Rectal smooth muscle tissue (tissue), 1 donor: ENCODE measurements around the gene SLC30A5.
"Not testable (repeated sequence)": the region's sequence is repeated elsewhere in the genome, so short reads cannot be mapped to it uniquely, and the experiment has no call there.

Source experiments
- H3K27ac ChIP-seq: one replicate; pipeline ENCODE4 v1.7.0; 2013; ENCODE audit warnings: low read depth, low read length, inconsistent platforms
- H3K27me3 ChIP-seq: one replicate; pipeline ENCODE4 v1.7.0; 2013; ENCODE audit warnings: low read length; ENCODE audit not compliant: control insufficient read depth, insufficient read depth
- H3K36me3 ChIP-seq: one replicate; pipeline ENCODE4 v1.7.0; 2013; ENCODE audit warnings: low read length; ENCODE audit not compliant: control insufficient read depth, insufficient read depth
- H3K4me1 ChIP-seq: one replicate; pipeline ENCODE4 v1.7.0; 2013; ENCODE audit warnings: low read length; ENCODE audit not compliant: control insufficient read depth, insufficient read depth
- H3K4me3 ChIP-seq: one replicate; pipeline ENCODE4 v1.7.0; 2013; ENCODE audit warnings: low read length
- H3K9ac ChIP-seq: one replicate; pipeline ENCODE4 v1.7.0; 2013; ENCODE audit warnings: low read length

The SLC30A5 gene

DNA sequence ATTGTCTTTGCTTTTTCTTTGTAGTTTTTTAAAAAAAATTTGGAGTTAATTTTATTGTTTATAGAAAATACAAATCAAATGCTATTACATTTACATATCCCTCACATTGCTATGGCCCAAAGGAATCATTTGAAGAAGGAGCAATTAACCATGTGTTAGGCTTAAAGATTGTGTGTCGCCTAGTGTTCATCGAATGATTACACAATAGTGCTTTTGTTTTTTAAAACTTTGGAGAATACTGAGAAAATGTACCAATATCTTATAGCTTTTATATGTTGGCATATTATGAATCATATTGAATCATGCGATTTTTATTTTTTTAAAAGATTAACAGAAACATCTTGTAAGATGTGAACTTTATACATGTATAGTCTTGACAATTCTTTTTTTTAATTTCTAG is 21.7 kb downstream of the SLC30A5 start:
- peaks cover 9% of the 10 kb centered on the region for H3K36me3 ChIP-seq
- H3K4me1 ChIP-seq: no peaks in the 10 kb centered on the region
- no peak overlapping the region for H3K4me3 ChIP-seq
- H3K27ac ChIP-seq: no peak overlapping the region
- no peak overlapping the region for H3K9ac ChIP-seq
- no peaks in the 10 kb centered on the region for H3K27me3 ChIP-seq

DNA sequence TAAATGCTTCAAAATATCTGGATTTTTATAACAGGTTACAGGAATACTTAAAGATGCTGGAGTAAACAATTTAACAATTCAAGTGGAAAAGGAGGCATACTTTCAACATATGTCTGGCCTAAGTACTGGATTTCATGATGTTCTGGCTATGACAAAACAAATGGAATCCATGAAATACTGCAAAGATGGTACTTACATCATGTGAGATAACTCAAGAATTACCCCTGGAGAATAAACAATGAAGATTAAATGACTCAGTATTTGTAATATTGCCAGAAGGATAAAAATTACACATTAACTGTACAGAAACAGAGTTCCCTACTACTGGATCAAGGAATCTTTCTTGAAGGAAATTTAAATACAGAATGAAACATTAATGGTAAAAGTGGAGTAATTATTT is 35.6 kb downstream of the SLC30A5 start:
- Histone ChIP-seq H3K27me3 (no peaks in the 10 kb centered on the region), H3K36me3 (peaks cover 2% of the 10 kb centered on the region), H3K9ac (no peak overlapping the region), H3K27ac (no peak overlapping the region), H3K4me3 (no peak overlapping the region), H3K4me1 (no peaks in the 10 kb centered on the region)

DNA sequence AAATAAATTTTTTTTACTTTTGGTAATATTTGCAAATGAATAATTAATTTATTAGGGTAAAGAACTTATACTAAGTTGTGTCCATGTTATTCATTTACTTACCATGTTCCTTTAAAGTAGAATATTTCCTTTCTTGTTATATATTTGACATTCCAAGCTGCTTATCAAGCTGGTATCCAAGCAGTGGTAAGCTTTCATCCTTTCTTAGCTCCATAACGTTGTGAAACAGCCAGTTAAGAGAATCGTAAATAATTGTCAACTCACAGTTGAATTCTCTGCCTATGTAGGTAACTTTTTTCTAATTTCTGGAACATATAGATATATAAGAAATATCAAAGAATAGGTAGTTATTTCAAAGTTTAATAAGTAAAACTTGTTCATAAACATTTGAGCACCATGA is 36.4 kb downstream of the SLC30A5 start:
- H3K4me1 ChIP-seq: no peaks in the 10 kb centered on the region
- no peak overlapping the region for H3K4me3 ChIP-seq
- H3K36me3 ChIP-seq: peaks cover 2% of the 10 kb centered on the region
- no peak overlapping the region for H3K27ac ChIP-seq
- no peaks in the 10 kb centered on the region for H3K27me3 ChIP-seq
- no peak overlapping the region for H3K9ac ChIP-seq

DNA sequence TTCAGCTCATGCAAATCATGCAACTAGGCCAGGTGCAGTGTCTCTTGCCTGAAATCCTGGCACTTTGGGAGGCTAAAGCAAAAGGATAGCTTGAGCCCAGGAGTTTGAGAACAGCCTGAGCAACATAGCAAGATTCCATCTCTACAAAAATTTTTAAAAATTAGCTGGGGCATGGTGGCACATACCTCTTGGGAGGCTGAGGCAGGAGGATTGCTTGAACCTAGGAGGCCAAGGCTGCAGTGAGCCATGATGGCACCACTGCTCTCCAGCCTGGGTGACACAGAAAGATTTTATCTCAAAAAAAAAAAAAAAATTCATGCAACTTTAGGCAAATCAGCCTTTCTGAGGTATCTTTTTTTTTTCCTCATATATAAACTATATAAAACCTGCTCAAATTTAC is 37.5 kb downstream of the SLC30A5 start:
- no peaks in the 10 kb centered on the region for H3K4me1 ChIP-seq
- no peak overlapping the region for H3K27ac ChIP-seq
- H3K9ac ChIP-seq: no peak overlapping the region
- H3K27me3 ChIP-seq: no peaks in the 10 kb centered on the region
- H3K4me3 ChIP-seq: no peak overlapping the region
- H3K36me3 ChIP-seq: peaks cover 2% of the 10 kb centered on the region

DNA sequence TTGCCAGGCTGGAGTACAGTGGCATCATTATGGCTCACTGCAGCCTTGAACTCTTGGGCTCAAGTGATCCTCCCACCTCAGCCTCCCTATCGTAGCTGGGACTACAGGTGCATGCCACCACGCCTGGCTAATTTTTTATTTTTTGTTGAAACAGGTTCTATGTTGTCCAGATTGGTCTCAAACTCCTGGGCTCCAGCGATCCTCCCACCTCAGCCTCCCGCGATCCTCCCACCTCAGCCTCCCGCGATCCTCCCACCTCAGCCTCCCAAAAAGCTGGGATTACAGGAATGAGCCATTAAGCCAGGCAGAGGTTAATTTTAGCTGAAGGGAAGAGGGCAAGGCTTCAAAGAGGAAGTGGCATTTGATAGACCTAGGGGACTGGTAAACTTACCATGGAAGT is 40.3 kb downstream of the SLC30A5 start:
- H3K27me3 ChIP-seq: no peaks in the 10 kb centered on the region
- H3K36me3 ChIP-seq: no peaks in the 10 kb centered on the region

DNA sequence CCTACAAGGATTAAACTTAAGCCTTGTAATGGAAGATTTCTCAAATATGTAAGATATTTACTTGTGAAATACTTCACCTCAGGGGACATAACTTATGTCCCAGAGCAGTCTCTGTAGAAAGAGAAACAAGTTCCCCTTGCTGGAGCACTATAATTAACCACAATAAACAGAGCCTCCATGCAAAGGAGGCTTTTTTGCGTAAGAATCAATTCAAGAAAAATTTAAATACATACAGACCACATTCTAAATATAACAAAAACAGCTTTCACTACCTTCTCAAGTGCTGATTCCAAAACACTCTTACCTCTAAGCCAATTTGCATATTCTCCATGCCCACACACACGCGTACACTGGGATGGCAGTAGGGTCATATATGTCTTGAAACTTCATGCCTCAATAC is 42.5 kb downstream of the SLC30A5 start:
- Histone ChIP-seq H3K4me3 (no peak overlapping the region), H3K36me3 (no peaks in the 10 kb centered on the region), H3K27me3 (no peaks in the 10 kb centered on the region), H3K4me1 (no peaks in the 10 kb centered on the region), H3K27ac (no peak overlapping the region), H3K9ac (no peak overlapping the region)

More for the DNA sequence above, 40.3 kb downstream of the SLC30A5 start:
- no peak overlapping the region for H3K27ac ChIP-seq
- H3K9ac ChIP-seq: no peak overlapping the region
- no peaks in the 10 kb centered on the region for H3K4me1 ChIP-seq
- H3K4me3 ChIP-seq: no peak overlapping the region

DNA sequence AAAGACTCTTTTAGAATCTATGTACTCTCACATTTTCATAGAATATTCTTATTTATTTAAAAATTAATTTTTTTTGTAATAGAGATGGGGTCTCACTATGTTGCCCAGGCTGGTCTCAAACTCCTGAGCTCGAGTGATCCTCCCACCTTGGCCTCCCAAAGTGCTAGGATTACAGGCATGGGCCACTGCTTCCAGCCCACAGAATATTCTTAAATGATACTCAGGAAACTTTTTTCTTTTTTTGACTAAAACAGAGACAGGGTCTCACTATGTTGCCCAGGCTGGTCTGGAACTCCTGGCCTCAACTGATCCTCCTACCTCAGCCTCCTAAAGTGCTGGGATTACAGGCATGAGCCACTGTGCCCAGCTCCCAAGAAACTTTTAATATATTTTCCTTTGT is 43.4 kb downstream of the SLC30A5 start:
- not testable (repeated sequence) for H3K36me3 ChIP-seq, H3K4me3 ChIP-seq, H3K4me1 ChIP-seq, H3K27ac ChIP-seq, H3K27me3 ChIP-seq, H3K9ac ChIP-seq

DNA sequence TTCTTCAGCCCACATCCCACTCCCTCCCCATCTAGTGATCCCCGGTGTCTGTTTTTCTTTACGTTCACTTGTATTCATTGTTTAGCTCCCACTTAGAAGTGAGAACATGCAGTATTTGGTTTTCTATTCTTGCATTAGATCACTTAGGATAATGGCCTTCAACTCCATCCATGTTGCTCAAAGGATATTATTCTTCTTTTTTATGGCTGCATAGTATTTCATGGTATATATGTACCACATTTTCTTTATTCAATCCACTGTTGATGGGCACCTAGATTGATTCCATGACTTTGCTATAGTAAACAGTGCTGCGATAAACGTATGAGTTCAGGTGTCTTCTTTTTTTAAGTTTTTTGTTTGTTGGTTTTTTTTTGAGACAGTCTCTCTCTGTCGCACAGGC is 44.0 kb downstream of the SLC30A5 start:
- Histone ChIP-seq H3K36me3 (no peaks in the 10 kb centered on the region), H3K27me3 (no peaks in the 10 kb centered on the region), H3K4me3 (no peak overlapping the region), H3K9ac (no peak overlapping the region), H3K4me1 (no peaks in the 10 kb centered on the region), H3K27ac (no peak overlapping the region)

DNA sequence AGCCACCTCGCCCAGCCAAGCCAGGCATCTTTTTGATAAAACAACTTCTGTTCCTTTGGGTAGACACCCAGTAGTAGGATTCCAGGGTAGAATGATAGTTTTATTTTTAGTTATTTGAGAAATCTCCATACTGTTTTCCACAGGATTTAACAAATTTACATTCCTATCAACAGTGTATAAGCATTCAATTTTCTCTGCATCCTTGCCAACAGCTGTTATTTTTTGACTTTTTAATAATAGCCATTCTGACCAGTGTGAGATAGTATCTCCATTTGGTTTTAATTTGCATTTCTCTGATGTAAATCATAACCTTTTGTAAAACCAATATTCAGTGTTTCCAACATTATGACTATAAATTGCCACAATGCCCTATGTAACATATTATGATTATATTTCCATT is 45.0 kb downstream of the SLC30A5 start:
- no peaks in the 10 kb centered on the region for H3K4me1 ChIP-seq

DNA sequence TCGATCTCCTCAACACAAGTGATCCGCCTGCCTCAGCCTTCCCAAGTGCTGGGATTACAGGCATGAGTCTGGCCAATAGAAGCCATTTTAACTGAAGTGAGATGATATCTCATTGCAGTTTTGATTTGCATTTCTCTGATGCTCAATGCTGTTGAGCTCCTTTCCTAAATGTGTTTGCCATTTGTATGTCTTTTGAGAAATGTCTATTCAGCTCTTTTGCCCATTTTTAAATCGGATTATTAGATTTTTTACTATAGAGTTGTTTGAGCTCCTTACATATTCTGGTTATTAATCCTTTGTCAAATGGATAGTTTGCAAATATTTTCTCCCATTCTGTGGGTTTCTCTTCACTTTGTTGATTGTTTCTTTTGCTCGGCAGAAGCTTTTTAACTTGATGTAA is 46.4 kb downstream of the SLC30A5 start:
- H3K27me3 ChIP-seq, H3K9ac ChIP-seq, H3K4me1 ChIP-seq, H3K27ac ChIP-seq, H3K36me3 ChIP-seq, H3K4me3 ChIP-seq: not testable (repeated sequence)

More for the DNA sequence above, 45.0 kb downstream of the SLC30A5 start:
- Histone ChIP-seq H3K36me3 (no peaks in the 10 kb centered on the region), H3K4me3 (no peak overlapping the region), H3K27me3 (no peaks in the 10 kb centered on the region), H3K9ac (no peak overlapping the region), H3K27ac (no peak overlapping the region)

DNA sequence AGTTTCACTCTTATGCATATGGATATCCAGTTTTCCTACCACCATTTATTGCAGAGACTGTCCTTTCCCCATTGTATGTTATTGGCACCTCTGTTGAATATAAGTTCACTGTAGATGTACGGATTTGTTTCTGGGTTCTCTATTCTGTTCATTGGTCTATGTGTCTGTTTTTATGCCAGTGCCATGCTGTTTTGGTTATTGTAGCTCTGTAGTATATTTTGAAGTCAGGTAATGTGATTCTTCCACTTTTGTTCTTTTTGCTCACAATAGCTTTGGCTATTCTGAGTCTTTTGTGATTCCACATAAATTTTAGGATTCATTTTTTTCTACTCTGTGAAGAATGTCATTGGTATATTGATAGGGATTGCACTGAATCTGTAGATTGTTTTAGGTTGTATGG is 47.0 kb downstream of the SLC30A5 start:
- H3K27me3 ChIP-seq: no peaks in the 10 kb centered on the region
- no peaks in the 10 kb centered on the region for H3K4me1 ChIP-seq
- no peaks in the 10 kb centered on the region for H3K36me3 ChIP-seq
- no peak overlapping the region for H3K4me3 ChIP-seq
- no peak overlapping the region for H3K27ac ChIP-seq
- H3K9ac ChIP-seq: no peak overlapping the region

DNA sequence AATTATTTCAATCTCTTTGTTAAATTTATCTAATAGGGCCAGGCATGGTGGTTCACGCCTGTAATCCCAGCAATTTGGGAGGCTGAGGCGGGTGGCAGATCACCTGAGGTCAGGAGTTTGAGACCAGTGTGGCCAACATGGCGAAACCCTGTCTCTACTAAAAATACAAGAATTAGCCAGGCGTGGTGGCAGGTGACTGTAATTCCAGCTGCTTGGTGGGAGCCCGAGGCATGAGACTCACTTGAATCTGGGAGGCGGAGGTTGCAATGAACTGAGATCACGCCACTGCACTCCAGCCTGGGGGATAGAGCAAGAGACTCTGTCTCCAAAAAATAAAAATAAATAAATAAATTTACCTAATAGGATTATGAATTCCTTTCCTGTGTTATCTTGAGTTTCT is 54.8 kb downstream of the SLC30A5 start:
- H3K27me3 ChIP-seq, H3K4me1 ChIP-seq, H3K4me3 ChIP-seq, H3K36me3 ChIP-seq, H3K27ac ChIP-seq, H3K9ac ChIP-seq: not testable (repeated sequence)

DNA sequence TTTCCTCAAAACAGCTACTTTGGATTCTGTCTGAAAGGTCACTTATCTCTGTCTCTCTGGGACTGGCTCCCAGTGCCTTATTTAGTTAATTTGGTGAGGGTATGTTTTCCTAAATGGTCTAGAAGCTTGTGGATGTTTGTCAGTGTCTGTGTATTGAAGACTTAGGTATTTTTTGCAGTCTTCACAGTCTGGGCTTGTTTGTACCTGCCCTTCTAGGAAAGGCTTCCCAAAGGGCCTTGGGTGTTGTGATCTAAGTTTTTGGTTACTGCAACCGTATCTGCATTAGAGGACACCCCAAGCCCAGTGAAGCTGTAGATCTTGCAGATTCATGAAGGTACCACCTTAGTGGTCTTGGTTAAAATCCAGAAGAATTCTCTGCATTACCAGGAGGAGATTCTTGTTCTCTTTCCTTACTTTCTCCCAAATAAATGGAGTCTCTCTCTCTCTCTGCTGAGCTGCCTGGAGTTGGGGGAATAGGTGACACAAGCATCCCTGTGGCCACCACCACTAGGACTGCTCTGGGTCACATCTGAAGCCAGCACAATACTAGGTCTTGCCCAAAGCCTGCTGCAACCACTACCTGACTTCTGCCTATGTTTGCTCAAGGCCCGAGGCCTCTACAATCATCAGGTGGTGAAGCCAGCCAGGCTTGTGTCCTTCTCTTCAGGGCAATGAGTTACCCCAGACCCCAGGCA is 55.3 kb downstream of the SLC30A5 start:
- no peak overlapping the region for H3K9ac ChIP-seq
- no peaks in the 10 kb centered on the region for H3K27me3 ChIP-seq
- no peaks in the 10 kb centered on the region for H3K36me3 ChIP-seq
- H3K27ac ChIP-seq: no peak overlapping the region
- H3K4me1 ChIP-seq: no peaks in the 10 kb centered on the region
- no peak overlapping the region for H3K4me3 ChIP-seq
